Measurements from ENCODE around the gene ALMS1.

Gene ALMS1

DNA sequence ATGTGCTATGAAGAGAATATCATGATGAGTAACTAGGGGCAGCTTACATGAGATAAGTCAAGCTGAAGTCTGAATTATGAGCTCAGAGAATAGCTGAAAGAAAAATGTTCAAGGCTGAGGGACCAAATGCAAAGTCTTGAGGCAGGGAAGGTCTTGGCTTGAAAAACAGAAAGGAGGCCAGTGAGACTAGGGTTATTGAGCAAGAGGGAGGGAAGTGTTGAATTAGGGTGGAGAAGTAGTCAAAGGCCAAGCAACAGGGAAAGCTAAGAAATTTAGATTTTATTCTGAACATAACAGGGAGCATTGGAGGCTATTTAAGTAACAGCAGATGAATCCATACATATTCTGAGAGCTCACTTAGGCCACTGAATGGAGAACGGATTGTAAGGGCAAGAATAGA lies 11.4 kb upstream of the ALMS1 start:
- TF ChIP-seq, protein P1, sequence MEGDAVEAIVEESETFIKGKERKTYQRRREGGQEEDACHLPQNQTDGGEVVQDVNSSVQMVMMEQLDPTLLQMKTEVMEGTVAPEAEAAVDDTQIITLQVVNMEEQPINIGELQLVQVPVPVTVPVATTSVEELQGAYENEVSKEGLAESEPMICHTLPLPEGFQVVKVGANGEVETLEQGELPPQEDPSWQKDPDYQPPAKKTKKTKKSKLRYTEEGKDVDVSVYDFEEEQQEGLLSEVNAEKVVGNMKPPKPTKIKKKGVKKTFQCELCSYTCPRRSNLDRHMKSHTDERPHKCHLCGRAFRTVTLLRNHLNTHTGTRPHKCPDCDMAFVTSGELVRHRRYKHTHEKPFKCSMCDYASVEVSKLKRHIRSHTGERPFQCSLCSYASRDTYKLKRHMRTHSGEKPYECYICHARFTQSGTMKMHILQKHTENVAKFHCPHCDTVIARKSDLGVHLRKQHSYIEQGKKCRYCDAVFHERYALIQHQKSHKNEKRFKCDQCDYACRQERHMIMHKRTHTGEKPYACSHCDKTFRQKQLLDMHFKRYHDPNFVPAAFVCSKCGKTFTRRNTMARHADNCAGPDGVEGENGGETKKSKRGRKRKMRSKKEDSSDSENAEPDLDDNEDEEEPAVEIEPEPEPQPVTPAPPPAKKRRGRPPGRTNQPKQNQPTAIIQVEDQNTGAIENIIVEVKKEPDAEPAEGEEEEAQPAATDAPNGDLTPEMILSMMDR (conservative IDR thresholded peaks at IDR 0.05; ENCODE audit: low read depth) = no peak
- CTCF ChIA-PET = interaction anchor here (0.7 kb wide), 1 partner anchor 249 kb away, joined by 4 read pairs; no protein-coding TSS in a partner anchor
- POLR2A ChIA-PET (ENCODE audit: low non-redundant PET) = no interaction called here
- H3K27ac ChIP-seq = no peak overlapping the region
- DNase-seq (ENCODE audit: low spot score) = no peak

DNA sequence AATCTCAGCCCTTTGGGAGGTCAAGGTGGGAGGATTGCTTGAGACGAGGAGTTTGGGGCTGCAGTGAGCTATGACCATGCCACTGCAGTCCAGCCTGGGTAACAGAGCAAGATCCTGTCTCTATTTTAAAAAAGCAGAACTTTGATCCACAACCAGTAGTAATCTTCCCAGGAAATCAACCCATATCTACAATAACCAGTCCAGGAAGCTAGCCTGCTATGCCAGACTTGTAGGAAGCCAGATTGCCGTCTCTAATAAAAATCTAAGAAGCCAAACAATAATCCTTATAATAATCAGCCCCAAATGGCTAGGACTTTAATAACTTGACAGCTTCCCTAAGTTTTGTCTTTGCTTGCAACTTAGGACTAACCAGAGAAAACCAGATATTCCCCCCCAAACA lies 9.0 kb upstream of the ALMS1 start:
- H3K27ac ChIP-seq = no peak overlapping the region
- no peak for DNase-seq (ENCODE audit: low spot score)
- CTCF ChIA-PET = no interaction called here
- POLR2A ChIA-PET (ENCODE audit: low non-redundant PET) = no interaction called here
- TF ChIP-seq, protein P1 (conservative IDR thresholded peaks at IDR 0.05; ENCODE audit: low read depth) = no peak

DNA sequence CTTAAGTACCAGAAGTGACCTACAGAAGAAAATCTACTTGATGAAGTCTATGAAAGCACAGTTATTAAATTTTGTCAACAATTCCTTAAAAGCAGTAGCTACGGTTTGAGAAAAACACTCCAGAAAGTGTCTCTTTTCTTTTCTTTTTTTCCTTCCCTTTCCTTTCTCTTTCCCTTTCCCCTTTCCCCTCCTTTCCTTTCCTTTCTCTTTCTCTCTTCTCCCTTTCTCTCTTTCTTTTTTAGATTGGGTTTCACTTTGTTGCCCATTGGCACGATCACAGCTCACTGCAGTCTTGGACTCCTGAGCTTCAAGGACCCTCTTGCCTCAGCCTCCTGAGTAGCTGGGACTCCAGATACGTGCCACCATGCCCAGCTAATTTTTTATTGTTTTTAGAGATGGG lies 2.6 kb upstream of the ALMS1 start:
- ChIA-PET CTCF (interaction anchor here (0.7 kb wide), 1 partner anchor 728 kb away, joined by 5 read pairs; no protein-coding TSS in a partner anchor), POLR2A (ENCODE audit: low non-redundant PET) (no interaction called here)
- no peak for DNase-seq (ENCODE audit: low spot score)
- H3K27ac ChIP-seq = no peak overlapping the region
- TF ChIP-seq, protein P1 (conservative IDR thresholded peaks at IDR 0.05; ENCODE audit: low read depth) = no peak

DNA sequence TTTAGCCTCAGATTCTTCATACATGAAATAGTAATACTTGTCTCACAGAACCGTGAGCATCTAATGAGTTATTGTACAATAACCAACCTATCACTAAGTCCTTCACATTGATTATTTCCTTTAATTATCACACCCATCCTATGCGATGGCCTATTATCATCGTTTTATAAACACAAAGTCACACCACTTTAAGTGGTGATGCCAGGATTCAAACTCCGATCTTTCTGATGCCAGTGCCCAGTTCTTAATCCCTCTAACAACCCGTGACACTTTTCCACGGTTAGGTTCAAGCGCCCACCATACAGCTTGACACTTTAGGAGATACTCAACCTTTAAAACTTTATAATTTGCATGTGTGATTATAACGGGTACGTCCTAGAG lies 523 bp upstream of the ALMS1 start:
- ChIA-PET CTCF (no interaction called here), POLR2A (ENCODE audit: low non-redundant PET) (interaction anchor here (0.7 kb wide), 1 partner anchor 468 kb away, joined by 3 read pairs; no protein-coding TSS in a partner anchor)
- peak overlapping the region; percentile 93 for H3K27ac ChIP-seq

DNA sequence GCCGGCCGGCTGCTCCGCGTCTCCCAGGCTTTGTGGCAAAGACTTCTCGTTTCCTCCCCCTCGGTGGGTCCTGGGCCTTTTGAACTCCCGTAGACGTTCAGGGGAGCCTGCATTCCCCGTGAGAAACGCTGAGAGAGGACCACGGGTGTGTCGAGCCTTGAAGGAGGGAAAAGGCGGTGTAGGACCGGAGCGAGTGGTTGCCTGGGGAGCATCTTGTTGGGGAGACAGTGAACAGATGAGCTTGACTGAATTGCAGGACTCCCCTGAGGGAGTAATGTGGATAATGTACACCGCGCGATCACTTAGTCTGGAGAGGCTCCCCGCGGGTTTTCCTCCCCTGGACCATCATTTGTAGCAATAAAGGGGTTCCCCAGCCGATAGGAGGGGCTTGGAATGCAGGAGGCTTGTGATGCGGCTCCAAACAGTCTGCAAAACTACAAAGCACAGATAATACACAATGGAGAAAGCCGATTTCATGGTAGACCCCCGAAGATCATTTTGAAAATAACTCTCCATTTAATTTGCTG lies 769 bp downstream of the ALMS1 start:
- ChIA-PET CTCF (interaction anchor here (0.6 kb wide), 1 partner anchor 360 kb away, joined by 4 read pairs; no protein-coding TSS in a partner anchor), POLR2A (ENCODE audit: low non-redundant PET) (interaction anchor here (0.6 kb wide), 1 partner anchor 34 kb away, joined by 3 read pairs; no protein-coding TSS in a partner anchor)
- peak overlapping the region; percentile 93 for H3K27ac ChIP-seq
- no peak for DNase-seq (ENCODE audit: low spot score)
- TF ChIP-seq, protein P1 (conservative IDR thresholded peaks at IDR 0.05; ENCODE audit: low read depth) = no peak

More for the DNA sequence above, 523 bp upstream of the ALMS1 start:
- TF ChIP-seq, protein P1 (conservative IDR thresholded peaks at IDR 0.05; ENCODE audit: low read depth) = no peak
- no peak for DNase-seq (ENCODE audit: low spot score)

DNA sequence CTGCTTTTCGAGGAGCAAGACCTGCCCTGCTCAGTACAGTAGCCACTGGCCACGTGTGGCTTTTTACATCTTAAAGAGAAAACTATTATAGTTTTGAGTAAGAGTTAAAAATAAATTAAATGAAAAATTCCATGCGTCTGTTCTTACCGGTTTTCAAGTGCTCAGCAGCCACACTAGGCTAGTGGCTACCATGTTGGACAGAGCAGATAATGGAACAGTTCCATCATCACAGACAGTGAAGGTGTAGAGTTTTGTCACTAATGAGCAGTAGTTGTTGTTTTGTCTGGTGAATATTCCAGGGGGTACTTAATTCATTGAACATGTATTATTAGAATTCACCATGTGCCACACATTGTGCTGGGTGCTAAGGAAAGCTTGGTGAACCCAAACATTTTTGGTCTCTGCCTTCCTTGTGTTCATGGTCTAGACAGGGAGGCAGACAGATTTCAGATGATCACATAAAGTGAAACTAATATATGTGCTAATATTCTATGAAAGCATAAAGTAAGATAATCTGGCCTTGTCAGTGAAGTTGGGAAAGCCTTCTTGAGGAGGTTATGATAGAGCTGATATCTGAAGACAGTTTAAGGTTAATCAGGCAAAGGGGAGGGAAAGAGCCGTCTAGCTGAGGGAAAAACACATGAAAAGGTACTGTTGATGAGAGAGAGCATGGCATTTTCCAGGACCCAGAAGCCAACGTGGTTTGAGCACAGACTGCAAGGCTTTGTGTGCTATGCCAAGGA lies 1.4 kb downstream of the ALMS1 start:
- TF ChIP-seq, protein P1 (conservative IDR thresholded peaks at IDR 0.05; ENCODE audit: low read depth) = no peak
- ChIA-PET CTCF (interaction anchor here (0.6 kb wide), 2 partner anchors 9 to 360 kb away, joined by 3 to 4 read pairs; no protein-coding TSS in a partner anchor), POLR2A (ENCODE audit: low non-redundant PET) (no interaction called here)
- H3K27ac ChIP-seq = no peak overlapping the region
- DNase-seq (ENCODE audit: low spot score) = no peak
